Upper lobe of right lung (tissue), 1 donor: ENCODE measurements around the gene HDGF. TPM values are rescaled to one million over a fixed set of nuclear protein-coding genes. Genes with fewer than 3 reads are reported as not detected.
"Not testable (repeated sequence)": the region's sequence is repeated elsewhere in the genome, so short reads cannot be mapped to it uniquely, and the experiment has no call there.

ENCODE experiments used
- ATAC-seq: fragments of 200-7000 bp; cut with Tn5 transposase; one replicate; pipeline ENCODE4 v1.9.1; 2020; ENCODE audit warnings: mild to moderate bottlenecking, moderate library complexity
- DNase-seq: peaks from one replicate; pipeline ENCODE4 v3.0.0-alpha.2; 2020
- H3K27ac ChIP-seq: fragments of 200-600 bp; one replicate; pipeline ENCODE4 v1.8.0; 2022
- H3K27me3 ChIP-seq: fragments of 200-600 bp; one replicate; pipeline ENCODE4 v1.8.0; 2022; ENCODE audit warnings: mild to moderate bottlenecking
- H3K36me3 ChIP-seq: fragments of 200-600 bp; one replicate; pipeline ENCODE4 v1.8.0; 2022
- H3K4me1 ChIP-seq: fragments of 200-600 bp; one replicate; pipeline ENCODE4 v1.8.0; 2022
- H3K4me3 ChIP-seq: fragments of 200-600 bp; one replicate; pipeline ENCODE4 v1.8.0; 2022; ENCODE audit warnings: mild to moderate bottlenecking
- H3K9me3 ChIP-seq: fragments of 200-600 bp; one replicate; pipeline ENCODE4 v1.8.0; 2022
- intact Hi-C: fragments of 100-400 bp; cut with DNase I; formaldehyde crosslinking; loops from one replicate; pipeline ENCODE4 v1.11.0; 2022
- total RNA-seq: library from RNA; stranded (reverse); fragmentation: NEBNext Ultra II Directional; extraction: Animal tissue kit (Norgen Biotek cat#: 25700); gene quantifications from one replicate; pipeline ENCODE4 v1.2.1, GENCODE V29; 2021
- TF ChIP-seq, protein P1 (sequence below): fragments of 200-600 bp; IDR thresholded peaks from one replicate; pipeline ENCODE4 v1.8.0; 2022; ENCODE audit warnings: antibody characterized with exemption
- donor health status: DM: no; HTN: yes; CAD: no; lungs with severe emphysema.

HDGF gene
- total RNA-seq, 1 donor from 2014 or later, result 144 TPM

DNA sequence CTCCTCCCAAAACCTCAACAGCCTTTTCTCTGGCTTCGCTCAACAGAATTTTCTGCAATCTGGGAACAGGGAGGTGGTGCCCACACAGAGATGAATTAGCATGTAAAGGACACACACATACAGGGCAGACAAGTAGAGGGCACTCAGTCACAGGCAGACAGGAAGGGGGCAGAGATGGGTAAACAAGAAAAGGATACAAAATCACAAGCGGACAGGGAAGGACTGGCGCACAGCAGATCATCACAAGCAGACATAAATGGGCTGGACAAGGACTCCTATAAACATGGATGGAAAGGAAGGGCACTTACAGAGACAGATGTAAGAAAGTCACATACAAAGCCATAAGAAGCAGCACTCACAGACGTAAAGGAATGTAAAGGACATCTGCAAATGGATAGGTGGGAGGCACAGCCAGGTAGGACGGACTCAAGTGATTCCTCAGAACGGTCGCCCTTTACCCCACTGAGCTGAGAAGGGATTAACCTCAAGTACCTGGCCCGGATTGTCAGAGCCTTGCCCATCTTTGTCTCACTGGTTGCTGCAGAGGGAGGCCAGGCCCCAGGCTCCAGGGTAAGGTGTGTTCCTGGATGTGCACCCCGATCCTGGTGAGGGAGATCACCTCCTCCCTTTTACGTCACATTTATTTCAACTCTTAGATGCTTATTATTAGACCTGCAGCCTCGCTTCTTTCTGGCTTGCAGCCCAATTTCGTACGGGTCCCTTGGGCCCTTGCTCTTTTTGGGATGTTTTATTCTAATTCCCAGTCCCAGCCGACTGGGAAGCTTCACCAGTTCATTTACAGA lies 15.0 kb upstream of the HDGF start:
- DNase-seq (no peak), ATAC-seq (peak; percentile 1)
- peak overlapping the region; percentile 89 for H3K27ac ChIP-seq
- peak overlapping the region; percentile 88 for H3K4me3 ChIP-seq
- no peaks in the 10 kb centered on the region for H3K27me3 ChIP-seq
- intact Hi-C loops, result no loop called here
- TF ChIP-seq, protein P1, sequence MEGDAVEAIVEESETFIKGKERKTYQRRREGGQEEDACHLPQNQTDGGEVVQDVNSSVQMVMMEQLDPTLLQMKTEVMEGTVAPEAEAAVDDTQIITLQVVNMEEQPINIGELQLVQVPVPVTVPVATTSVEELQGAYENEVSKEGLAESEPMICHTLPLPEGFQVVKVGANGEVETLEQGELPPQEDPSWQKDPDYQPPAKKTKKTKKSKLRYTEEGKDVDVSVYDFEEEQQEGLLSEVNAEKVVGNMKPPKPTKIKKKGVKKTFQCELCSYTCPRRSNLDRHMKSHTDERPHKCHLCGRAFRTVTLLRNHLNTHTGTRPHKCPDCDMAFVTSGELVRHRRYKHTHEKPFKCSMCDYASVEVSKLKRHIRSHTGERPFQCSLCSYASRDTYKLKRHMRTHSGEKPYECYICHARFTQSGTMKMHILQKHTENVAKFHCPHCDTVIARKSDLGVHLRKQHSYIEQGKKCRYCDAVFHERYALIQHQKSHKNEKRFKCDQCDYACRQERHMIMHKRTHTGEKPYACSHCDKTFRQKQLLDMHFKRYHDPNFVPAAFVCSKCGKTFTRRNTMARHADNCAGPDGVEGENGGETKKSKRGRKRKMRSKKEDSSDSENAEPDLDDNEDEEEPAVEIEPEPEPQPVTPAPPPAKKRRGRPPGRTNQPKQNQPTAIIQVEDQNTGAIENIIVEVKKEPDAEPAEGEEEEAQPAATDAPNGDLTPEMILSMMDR, result no peak
- peaks cover 14% of the 10 kb centered on the region for H3K36me3 ChIP-seq
- peaks cover 32% of the 10 kb centered on the region for H3K4me1 ChIP-seq
- no peaks in the 10 kb centered on the region for H3K9me3 ChIP-seq

DNA sequence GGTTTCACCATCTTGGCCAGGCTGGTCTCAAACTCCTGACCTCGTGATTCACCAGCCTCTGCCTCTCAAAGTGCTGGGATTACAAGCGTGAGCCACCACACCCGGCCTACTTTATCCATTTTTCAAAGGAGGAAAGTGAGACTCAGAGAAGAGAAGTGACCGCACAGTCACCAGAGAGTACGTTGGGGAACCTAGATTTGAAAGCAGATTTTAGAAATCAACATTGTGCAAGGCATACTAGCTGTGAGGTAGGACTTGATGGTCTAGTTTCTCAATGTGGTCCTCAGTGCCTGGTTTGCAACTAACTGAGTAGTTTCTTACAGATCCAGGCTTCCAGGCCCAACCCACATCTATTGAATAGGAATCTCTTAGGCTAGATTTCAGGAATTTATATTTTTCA lies 14.2 kb upstream of the HDGF start:
- Histone ChIP-seq H3K27ac (no peak overlapping the region), H3K4me3 (peak overlapping the region; percentile 88), H3K9me3 (no peaks in the 10 kb centered on the region), H3K4me1 (peaks cover 23% of the 10 kb centered on the region), H3K27me3 (no peaks in the 10 kb centered on the region), H3K36me3 (peaks cover 7% of the 10 kb centered on the region)
- DNase-seq (no peak), ATAC-seq (no peak)
- TF ChIP-seq, protein P1, result no peak
- intact Hi-C loops, result no loop called here

DNA sequence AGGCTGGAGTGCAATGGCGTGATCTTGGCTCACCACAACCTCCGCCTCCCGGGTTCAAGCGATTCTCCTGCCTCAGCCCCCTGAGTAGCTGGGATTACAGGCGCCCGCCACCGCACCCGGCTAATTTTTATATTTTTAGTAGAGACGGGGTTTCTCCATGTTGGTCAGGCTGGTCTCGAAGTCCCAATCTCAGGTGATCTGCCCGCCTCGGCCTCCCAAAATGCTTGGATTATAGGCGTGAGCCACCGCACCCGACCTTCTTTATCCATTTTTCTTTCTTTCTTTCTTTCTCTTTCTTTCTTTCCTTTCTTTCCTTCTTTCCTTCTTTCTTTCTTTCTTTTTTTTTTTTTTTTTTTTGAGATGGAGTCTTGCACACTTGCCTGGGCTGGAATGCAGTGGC lies 13.7 kb upstream of the HDGF start:
- H3K9me3 ChIP-seq, H3K36me3 ChIP-seq, intact Hi-C loops, H3K27ac ChIP-seq, DNase-seq, H3K4me3 ChIP-seq, ATAC-seq, H3K27me3 ChIP-seq: not testable (repeated sequence)
- H3K4me1 ChIP-seq, result peaks cover 19% of the 10 kb centered on the region

DNA sequence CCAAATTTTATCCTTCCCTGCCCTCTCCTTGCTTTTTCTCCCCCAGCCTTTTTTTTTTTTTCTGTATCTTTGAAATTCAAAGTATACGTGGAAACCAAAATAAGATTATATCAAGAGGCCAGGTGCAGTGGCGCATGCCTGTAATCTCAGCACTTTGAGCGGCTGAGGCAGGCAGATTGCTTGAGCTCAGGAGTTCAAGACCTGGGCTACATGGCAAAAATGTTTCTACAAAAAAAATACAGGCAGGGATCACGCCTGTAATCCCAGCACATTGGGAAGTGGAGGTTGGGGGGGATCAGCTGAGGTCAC lies 9.3 kb upstream of the HDGF start:
- no peak for DNase-seq
- Histone ChIP-seq H3K4me3 (no peak overlapping the region), H3K36me3 (no peaks in the 10 kb centered on the region), H3K9me3 (no peaks in the 10 kb centered on the region), H3K27ac (no peak overlapping the region), H3K27me3 (no peaks in the 10 kb centered on the region), H3K4me1 (no peaks in the 10 kb centered on the region)
- TF ChIP-seq, protein P1, result no peak
- intact Hi-C loops, result no loop called here
- no peak for ATAC-seq

DNA sequence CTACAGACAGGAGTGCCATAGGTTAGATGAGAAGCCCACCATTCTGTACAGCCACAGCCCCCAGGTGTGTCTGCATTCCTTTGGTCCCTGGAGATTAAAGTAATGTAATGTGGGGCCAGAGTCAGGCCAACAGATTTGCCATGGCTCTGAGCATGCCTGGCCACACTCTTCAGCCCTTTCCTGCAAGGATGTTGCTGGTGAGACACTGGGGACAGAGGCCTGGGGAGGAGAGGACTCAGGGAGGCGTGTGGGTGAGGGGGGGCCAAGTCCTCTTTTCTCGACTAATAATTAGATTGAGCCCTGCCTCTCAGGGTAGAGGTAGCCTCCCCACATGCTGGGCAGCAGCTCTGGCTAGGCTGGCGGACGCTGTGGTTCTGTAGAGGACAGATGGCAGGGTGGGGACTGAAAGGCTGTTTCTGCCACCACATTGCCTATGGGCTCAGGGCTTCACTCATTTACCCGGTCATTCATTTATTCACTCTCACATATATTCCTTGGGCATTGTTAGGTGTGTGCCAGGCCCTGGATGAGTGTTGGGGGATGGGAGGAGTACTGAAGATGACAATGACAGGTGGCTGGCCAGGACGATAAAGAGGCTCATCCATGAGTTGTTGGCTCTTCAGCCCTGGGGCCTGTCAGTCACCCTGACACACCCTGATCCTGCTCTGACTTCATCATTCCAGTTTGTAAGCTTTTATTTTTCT lies 8.8 kb upstream of the HDGF start:
- Histone ChIP-seq H3K27ac (no peak overlapping the region), H3K4me3 (no peak overlapping the region), H3K27me3 (no peaks in the 10 kb centered on the region), H3K4me1 (no peaks in the 10 kb centered on the region), H3K36me3 (no peaks in the 10 kb centered on the region), H3K9me3 (no peaks in the 10 kb centered on the region)
- TF ChIP-seq, protein P1, result no peak
- DNase-seq (no peak), ATAC-seq (no peak)
- intact Hi-C loops, result no loop called here

DNA sequence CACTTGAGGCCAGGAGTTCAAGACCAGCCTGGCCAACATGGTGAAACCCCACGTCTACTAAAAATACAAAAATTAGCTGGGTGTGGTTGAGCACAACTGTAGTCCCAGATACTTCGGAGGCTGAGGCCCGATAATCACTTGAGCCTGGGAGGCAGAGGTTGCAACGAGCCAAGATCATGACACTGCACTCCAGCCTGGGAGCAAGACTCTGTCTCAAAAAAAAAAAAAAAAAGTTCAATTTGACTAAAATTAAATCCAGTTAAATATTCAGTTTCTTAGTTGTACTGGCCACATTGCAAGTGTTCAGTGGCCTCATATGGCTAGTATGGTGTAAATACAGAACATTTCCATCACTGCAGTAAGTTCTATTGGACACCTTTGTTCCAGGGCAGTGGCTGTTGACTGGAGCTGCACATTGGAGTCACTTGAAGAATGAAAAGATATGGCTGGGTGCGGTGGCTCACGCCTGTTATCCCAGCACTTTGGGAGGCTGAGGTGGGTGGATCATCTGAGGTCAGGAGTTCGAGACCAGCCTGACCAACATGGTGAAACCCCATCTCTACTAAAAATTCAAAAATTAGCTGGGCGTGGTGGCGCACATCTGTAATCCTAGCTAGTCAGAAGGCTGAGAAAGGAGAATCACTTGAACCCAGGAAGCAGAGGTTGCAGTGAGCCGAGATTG lies 6.2 kb upstream of the HDGF start:
- H3K4me1 ChIP-seq, H3K4me3 ChIP-seq, DNase-seq, intact Hi-C loops, H3K36me3 ChIP-seq, H3K27ac ChIP-seq, ATAC-seq, H3K9me3 ChIP-seq, H3K27me3 ChIP-seq: not testable (repeated sequence)
